Thyroid gland (tissue), 4 donors: ENCODE results near the gene RAB38. TPM values are rescaled to one million over a fixed set of nuclear protein-coding genes. Genes with fewer than 3 reads are reported as not detected.

Experiments
- DNase-seq, 2 donors: peaks; one replicate each; pipeline ENCODE4 v3.0.0-alpha.2; 2019
- H3K27ac ChIP-seq, 3 donors: fragments of 200-600 bp; sonication (generic); 1 replicate in 2 of 3; 2 replicates in 1 of 3; pipeline ENCODE4 v1.5.1; 2016 to 2019; ENCODE audit warnings: mild to moderate bottlenecking in 1 of 3, moderate library complexity in 1 of 3
- H3K27me3 ChIP-seq: fragments of 200-600 bp; sonication (generic); one replicate; pipeline ENCODE4 v1.5.1; 2019
- H3K36me3 ChIP-seq, 2 donors: fragments of 200-600 bp; sonication (generic); one replicate each; pipeline ENCODE4 v1.5.1; 2016 to 2019
- H3K4me1 ChIP-seq, 2 donors: fragments of 200-600 bp; sonication (generic); one replicate each; pipeline ENCODE4 v1.5.1; 2017 to 2019
- H3K4me3 ChIP-seq, 3 donors: fragments of 200-600 bp; sonication (generic); replicated peaks in 1 of 3; 1 replicate in 2 of 3; 2 replicates in 1 of 3; pipeline ENCODE4 v1.5.1; 2016; ENCODE audit warnings: mild to moderate bottlenecking in 1 of 3
- H3K9me3 ChIP-seq: fragments of 200-600 bp; sonication (generic); one replicate; pipeline ENCODE4 v1.5.1; 2017
- POLR2A ChIP-seq, 2 donors: fragments of 450-650 bp; IDR thresholded peaks; one replicate each; pipeline ENCODE4 v1.6.1; 2017; ENCODE audit warnings: antibody characterized with exemption in 2 of 2, mild to moderate bottlenecking in 2 of 2, moderate library complexity in 1 of 2
- WGBS, 2 donors: methylation state at CpG; one replicate each; pipeline ENCODE4 v1.1.5; 2017; 5-methylcytosine and 5-hydroxymethylcytosine counted together
- intact Hi-C: fragments of 100-400 bp; cut with DNase I; formaldehyde crosslinking; loops from one replicate; pipeline ENCODE4 v1.15.1; 2023
- total RNA-seq, 4 donors: library from RNA; depleted of rRNA; stranded (reverse); fragments of >200 nt; gene quantifications; one replicate each; pipeline ENCODE4 v1.2.3, GENCODE V29; 2016
- TF ChIP-seq, protein P1 (sequence below), 6 experiments: fragments of 200-600 bp in 3 of 6; fragments of 450-650 bp in 3 of 6; sonication (generic) in 3 of 6; IDR thresholded peaks; one replicate each; pipeline ENCODE4 v1.5.1; 2016 to 2019; ENCODE audit warnings: antibody characterized with exemption in 6 of 6, mild to moderate bottlenecking in 2 of 6, inconsistent platforms in 1 of 6, moderate library complexity in 1 of 6

The RAB38 gene
- total RNA-seq, 4 donors from 2014 or later = 5.6 to 12.9 (median 9.0) TPM

DNA sequence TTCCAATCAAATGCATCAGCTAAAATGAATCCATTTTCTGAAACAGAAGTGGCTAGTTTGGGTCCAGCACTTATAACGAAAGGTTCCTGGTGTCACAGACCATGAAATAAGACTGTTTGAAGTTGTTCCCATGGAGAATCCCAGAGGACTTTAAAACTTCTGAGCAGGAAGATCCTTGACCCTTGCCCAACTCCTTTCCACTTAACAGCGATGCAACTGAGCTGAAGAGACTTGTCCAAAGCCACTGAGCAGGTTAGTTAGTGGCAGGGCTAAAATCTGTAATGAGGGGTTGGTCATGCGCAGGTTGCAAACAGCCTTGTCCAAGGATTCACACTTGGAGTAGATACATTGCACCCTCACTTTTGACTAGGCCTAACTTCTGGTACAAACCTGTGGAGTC, 1.3 kb downstream of the RAB38 start:
- H3K27ac ChIP-seq = peak overlapping the region in 1 of 3 donors; percentile 82
- H3K4me3 ChIP-seq = no peak overlapping the region

DNA sequence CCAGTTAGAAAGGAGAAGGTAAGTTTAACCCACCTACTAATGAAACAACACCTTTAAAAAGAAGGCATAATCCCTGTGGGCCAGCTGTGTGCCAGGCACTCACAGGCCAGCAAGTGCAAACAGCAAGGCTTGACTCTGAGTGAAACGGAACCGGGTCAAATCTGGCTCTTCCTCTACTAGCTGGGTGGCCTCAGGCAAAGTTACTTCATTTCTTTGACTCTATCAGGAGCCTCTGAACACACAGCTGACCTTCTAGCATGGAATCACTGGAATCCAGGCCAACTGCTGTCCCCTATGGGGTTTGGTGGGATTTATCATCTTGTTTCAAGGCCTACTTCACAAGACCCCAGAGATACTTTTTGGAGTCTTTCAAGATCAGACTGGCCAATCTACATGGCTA, 3.3 kb downstream of the RAB38 start:
- DNase-seq = no peak
- Histone ChIP-seq H3K4me3 (no peak overlapping the region), H3K9me3 (no peaks in the 10 kb centered on the region), H3K27me3 (no peaks in the 10 kb centered on the region), H3K4me1 (peaks cover 12 to 18% of the 10 kb centered on the region in 2 donors), H3K27ac (no peak overlapping the region), H3K36me3 (no peaks in the 10 kb centered on the region)
- TF ChIP-seq, protein P1, sequence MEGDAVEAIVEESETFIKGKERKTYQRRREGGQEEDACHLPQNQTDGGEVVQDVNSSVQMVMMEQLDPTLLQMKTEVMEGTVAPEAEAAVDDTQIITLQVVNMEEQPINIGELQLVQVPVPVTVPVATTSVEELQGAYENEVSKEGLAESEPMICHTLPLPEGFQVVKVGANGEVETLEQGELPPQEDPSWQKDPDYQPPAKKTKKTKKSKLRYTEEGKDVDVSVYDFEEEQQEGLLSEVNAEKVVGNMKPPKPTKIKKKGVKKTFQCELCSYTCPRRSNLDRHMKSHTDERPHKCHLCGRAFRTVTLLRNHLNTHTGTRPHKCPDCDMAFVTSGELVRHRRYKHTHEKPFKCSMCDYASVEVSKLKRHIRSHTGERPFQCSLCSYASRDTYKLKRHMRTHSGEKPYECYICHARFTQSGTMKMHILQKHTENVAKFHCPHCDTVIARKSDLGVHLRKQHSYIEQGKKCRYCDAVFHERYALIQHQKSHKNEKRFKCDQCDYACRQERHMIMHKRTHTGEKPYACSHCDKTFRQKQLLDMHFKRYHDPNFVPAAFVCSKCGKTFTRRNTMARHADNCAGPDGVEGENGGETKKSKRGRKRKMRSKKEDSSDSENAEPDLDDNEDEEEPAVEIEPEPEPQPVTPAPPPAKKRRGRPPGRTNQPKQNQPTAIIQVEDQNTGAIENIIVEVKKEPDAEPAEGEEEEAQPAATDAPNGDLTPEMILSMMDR (IDR thresholded peaks at IDR 0.05) = no peak
- no peak for TF ChIP-seq POLR2A (IDR thresholded peaks at IDR 0.05)
- intact Hi-C loops = no loop called here
- 52 to 53% methylated on average over 2 of the region's 2 CpGs for WGBS, 2 donors

More for the DNA sequence above, 1.3 kb downstream of the RAB38 start:
- Histone ChIP-seq H3K4me1 (peaks cover 12 to 18% of the 10 kb centered on the region in 2 donors), H3K36me3 (no peaks in the 10 kb centered on the region), H3K27me3 (no peaks in the 10 kb centered on the region), H3K9me3 (no peaks in the 10 kb centered on the region)
- whole genome bisulfite sequencing, 2 donors = 38 to 53% methylated on average over 3 of the region's 3 CpGs
- intact Hi-C loops = no loop called here
- TF ChIP-seq, protein P1 (IDR thresholded peaks at IDR 0.05) = no peak
- TF ChIP-seq POLR2A (IDR thresholded peaks at IDR 0.05) = no peak
- peak; percentile 5 for DNase-seq

DNA sequence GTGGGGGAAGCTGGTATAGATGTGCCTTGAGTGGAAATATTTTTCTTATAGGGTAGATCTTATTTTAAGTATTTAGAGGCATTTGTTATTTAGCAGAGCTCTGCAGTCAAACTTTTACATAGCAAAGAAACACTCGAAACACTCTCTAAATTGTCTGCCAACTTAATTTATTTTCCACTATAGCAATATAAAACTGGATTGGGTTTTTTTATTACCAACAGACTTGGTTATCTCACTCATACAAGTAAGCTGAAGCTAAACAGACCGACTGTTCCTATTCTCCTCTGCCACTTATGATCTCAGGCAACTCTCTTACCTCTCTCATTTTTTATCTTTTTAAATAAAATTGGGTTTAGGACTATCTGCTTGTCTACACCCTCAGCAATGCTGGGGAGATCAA, 4.6 kb downstream of the RAB38 start:
- H3K36me3 ChIP-seq = no peaks in the 10 kb centered on the region
- no peaks in the 10 kb centered on the region for H3K9me3 ChIP-seq
- H3K4me3 ChIP-seq = no peak overlapping the region
- intact Hi-C loops = no loop called here
- TF ChIP-seq, protein P1 (IDR thresholded peaks at IDR 0.05) = no peak
- no peak for TF ChIP-seq POLR2A (IDR thresholded peaks at IDR 0.05)
- peaks cover 12 to 15% of the 10 kb centered on the region in 2 donors for H3K4me1 ChIP-seq
- DNase-seq = no peak
- no peaks in the 10 kb centered on the region for H3K27me3 ChIP-seq
- no peak overlapping the region for H3K27ac ChIP-seq
- 91 to 96% methylated on average over 2 of the region's 2 CpGs for WGBS, 2 donors

DNA sequence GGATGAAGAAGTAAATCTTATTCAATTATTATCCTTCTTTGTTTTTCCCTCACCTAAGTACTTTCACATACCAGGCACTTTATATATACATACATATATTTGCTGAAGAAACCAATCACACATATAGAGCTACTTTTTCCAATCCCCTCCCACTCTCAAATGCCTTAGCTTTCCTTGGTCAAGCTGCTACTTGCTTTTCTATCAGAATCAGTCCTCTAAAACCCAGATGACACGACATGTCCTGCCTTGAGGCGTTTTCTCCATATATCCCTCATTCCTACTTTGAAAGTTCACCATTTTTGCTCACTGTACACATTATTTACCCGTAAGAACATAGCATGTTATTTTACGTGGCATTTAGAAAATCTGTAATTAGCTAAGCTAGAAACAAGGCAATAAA, 5.4 kb downstream of the RAB38 start:
- Histone ChIP-seq H3K9me3 (no peaks in the 10 kb centered on the region), H3K4me1 (peaks cover 12 to 14% of the 10 kb centered on the region in 2 donors), H3K36me3 (no peaks in the 10 kb centered on the region), H3K27me3 (no peaks in the 10 kb centered on the region), H3K4me3 (no peak overlapping the region), H3K27ac (no peak overlapping the region)
- no peak for DNase-seq
- no peak for TF ChIP-seq POLR2A (IDR thresholded peaks at IDR 0.05)
- TF ChIP-seq, protein P1 (IDR thresholded peaks at IDR 0.05) = no peak
- intact Hi-C loops = no loop called here
- 94 to 96% methylated on average over 4 of the region's 4 CpGs for WGBS, 2 donors

DNA sequence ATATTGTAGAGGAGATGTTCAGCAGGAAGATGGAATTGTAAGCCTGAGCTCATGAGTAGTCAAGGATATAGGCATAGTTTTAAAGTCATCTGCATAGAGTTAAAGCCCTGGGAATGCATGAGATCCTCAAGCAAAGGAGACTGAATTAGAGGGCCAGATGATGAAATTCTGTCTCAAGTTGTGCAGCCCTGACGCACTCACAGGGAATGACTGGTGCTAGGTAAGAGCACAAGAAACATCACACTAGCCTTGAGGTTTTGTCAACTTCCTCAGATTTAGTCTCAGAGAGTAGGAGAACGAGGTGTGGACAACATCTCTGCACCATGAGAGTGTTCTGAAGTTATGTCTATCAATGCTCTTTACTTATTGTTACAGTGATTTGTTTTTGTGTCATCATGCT, 5.8 kb downstream of the RAB38 start:
- Histone ChIP-seq H3K27ac (no peak overlapping the region), H3K36me3 (no peaks in the 10 kb centered on the region), H3K4me1 (peaks cover 12 to 14% of the 10 kb centered on the region in 2 donors), H3K9me3 (no peaks in the 10 kb centered on the region), H3K27me3 (no peaks in the 10 kb centered on the region), H3K4me3 (no peak overlapping the region)
- WGBS, 2 donors = 91 to 96% methylated on average over 2 of the region's 2 CpGs
- DNase-seq = no peak
- intact Hi-C loops = no loop called here
- no peak for TF ChIP-seq POLR2A (IDR thresholded peaks at IDR 0.05)
- TF ChIP-seq, protein P1 (IDR thresholded peaks at IDR 0.05) = no peak
